OCI-LY7 (cell line): Measurements from ENCODE around the gene MRPS33. TPM values are rescaled to one million over a fixed set of nuclear protein-coding genes. Genes with fewer than 3 reads are reported as not detected.

Source experiments
- BruUV-seq: library from RNA; stranded (reverse); fragments of 400-500 nt; replicated peaks from 2 replicates; lab custom pipeline; 2021; lab: Mats Ljungman, UMichigan
- CTCF ChIA-PET: fragments of 300-600 bp; sonication (Branson Sonifier 250); formaldehyde crosslinking; loops from one replicate; lab custom pipeline; 2022; ENCODE audit warnings: antibody characterized with exemption; ENCODE audit not compliant: unreplicated experiment; lab: Charles Lee
- POLR2A ChIA-PET: fragments of 300-600 bp; sonication (Branson Sonifier 250); formaldehyde crosslinking; loops from one replicate; lab custom pipeline; 2022; ENCODE audit warnings: antibody characterized with exemption; lab: Charles Lee
- DNase-seq: peaks from one replicate; pipeline ENCODE4 v3.0.0-alpha.2; 2015; ENCODE audit warnings: low spot score
- H2AFZ ChIP-seq: fragments of 200-600 bp; sonication (generic), shearing (Covaris generic); 2 replicates; pipeline ENCODE4 v1.6.1; 2014; ENCODE audit warnings: mild to moderate bottlenecking, antibody characterized with exemption, low read length, moderate library complexity
- H3K27ac ChIP-seq: fragments of 200-600 bp; sonication (generic); 2 replicates; pipeline ENCODE4 v1.5.1; 2014; ENCODE audit warnings: mixed run types, low read depth, mild to moderate bottlenecking, moderate library complexity, low read length, inconsistent platforms; ENCODE audit not compliant: poor library complexity, severe bottlenecking
- H3K36me3 ChIP-seq: fragments of 200-600 bp; sonication (generic); 2 replicates; pipeline ENCODE4 v1.6.1; 2014; ENCODE audit warnings: mild to moderate bottlenecking, antibody characterized with exemption, low read length, moderate library complexity, mixed read lengths; ENCODE audit not compliant: insufficient read depth
- H3K4me1 ChIP-seq: fragments of 200-600 bp; sonication (generic); 2 replicates; pipeline ENCODE4 v1.5.1; 2014; ENCODE audit warnings: mild to moderate bottlenecking, low read length; ENCODE audit not compliant: insufficient read depth, poor library complexity, severe bottlenecking
- H3K4me2 ChIP-seq: fragments of 200-600 bp; sonication (generic); 2 replicates; pipeline ENCODE4 v1.6.1; 2014; ENCODE audit warnings: mild to moderate bottlenecking, low read length
- H3K4me3 ChIP-seq: fragments of 200-600 bp; sonication (generic); 2 replicates; pipeline ENCODE4 v1.5.1; 2014; ENCODE audit warnings: mild to moderate bottlenecking, low read depth, low read length; ENCODE audit not compliant: poor library complexity, severe bottlenecking
- H3K79me2 ChIP-seq: fragments of 200-600 bp; sonication (generic); 2 replicates; pipeline ENCODE4 v1.6.1; 2016; ENCODE audit warnings: low read depth, mild to moderate bottlenecking, low read length, moderate library complexity, mixed read lengths; ENCODE audit not compliant: insufficient read depth
- H3K9me2 ChIP-seq: fragments of 200-600 bp; sonication (generic); 2 replicates; pipeline ENCODE4 v1.6.1; 2016; ENCODE audit warnings: mild to moderate bottlenecking, low read length, mixed read lengths; ENCODE audit not compliant: insufficient read depth
- H3K9me3 ChIP-seq: fragments of 200-600 bp; sonication (generic); 2 replicates; pipeline ENCODE4 v1.6.1; 2014; ENCODE audit warnings: mild to moderate bottlenecking, mixed run types, low read length, mixed read lengths
- H4K20me1 ChIP-seq: fragments of 200-600 bp; sonication (generic); 2 replicates; pipeline ENCODE4 v1.6.1; 2014; ENCODE audit warnings: mild to moderate bottlenecking, antibody characterized with exemption, low read length, moderate library complexity, mixed read lengths; ENCODE audit not compliant: insufficient read depth
- CTCF ChIP-seq: fragments of 200-600 bp; sonication (generic); conservative IDR thresholded peaks from 2 replicates; pipeline ENCODE4 v1.5.1; 2014; ENCODE audit warnings: mild to moderate bottlenecking, antibody characterized with exemption, low read length, moderate library complexity, mixed read lengths
- EZH2phosphoT487 ChIP-seq: fragments of 200-600 bp; sonication (generic); IDR thresholded peaks from 2 replicates; pipeline ENCODE4 v1.6.1; 2018; ENCODE audit warnings: low read depth, borderline replicate concordance, mild to moderate bottlenecking, mixed run types, antibody characterized with exemption, low read length, moderate library complexity, mixed read lengths
- intact Hi-C: fragments of 100-400 bp; cut with micrococcal nuclease; formaldehyde crosslinking; loops from one replicate; pipeline ENCODE4 v1.10.0; 2022; ENCODE audit not compliant: unreplicated experiment
- total RNA-seq, 2 experiments: library from RNA; depleted of rRNA in 1 of 2; stranded (reverse); fragments of >200 nt in 1 of 2; shearing (Covaris generic) in 1 of 2; gene quantifications; 2 replicates each; pipeline ENCODE4 v1.2.3, GENCODE V29; 2014 to 2022

The MRPS33 gene
- total RNA-seq, 2 experiments from 2014 or later, result 21.1 to 71.9 TPM

- ChIA-PET CTCF (no interaction called here), POLR2A (no interaction called here)
- Histone ChIP-seq H3K4me2 (no peak overlapping the region), H3K27ac (no peak overlapping the region), H3K9me3 (no peaks in the 10 kb centered on the region), H3K4me3 (no peak overlapping the region), H3K79me2 (no peaks in the 10 kb centered on the region), H3K4me1 (no peaks in the 10 kb centered on the region), H3K9me2 (no peaks in the 10 kb centered on the region), H2AFZ (no peak overlapping the region), H4K20me1 (no peaks in the 10 kb centered on the region), H3K36me3 (no peaks in the 10 kb centered on the region)
- no TSS peak for BruUV-seq
- no peak for DNase-seq
- intact Hi-C loops, result no loop called here
- TF ChIP-seq CTCF (no peak), EZH2phosphoT487 (no peak)
Measured at GRCh38 chr7:140977741-140978140, 37.0 kb downstream of the MRPS33 start.

- CTCF ChIA-PET, result no interaction called here
- H3K79me2 ChIP-seq, result no peaks in the 10 kb centered on the region
- TF ChIP-seq EZH2phosphoT487 (no peak), CTCF (no peak)
- intact Hi-C loops, result no loop called here
- no peak overlapping the region for H3K4me3 ChIP-seq
- POLR2A ChIA-PET, result interaction anchor here (0.6 kb wide), 1 partner anchor 169 kb away, joined by 3 read pairs; no protein-coding TSS in a partner anchor
- no peaks in the 10 kb centered on the region for H3K36me3 ChIP-seq
- H4K20me1 ChIP-seq, result no peaks in the 10 kb centered on the region
- no peaks in the 10 kb centered on the region for H3K9me3 ChIP-seq
- H3K4me2 ChIP-seq, result no peak overlapping the region
- no peaks in the 10 kb centered on the region for H3K4me1 ChIP-seq
- no peak overlapping the region for H3K27ac ChIP-seq
- DNase-seq, result no peak
- no TSS peak for BruUV-seq
- no peaks in the 10 kb centered on the region for H3K9me2 ChIP-seq
- H2AFZ ChIP-seq, result no peak overlapping the region
Measured at GRCh38 chr7:140972876-140973829, 41.6 kb downstream of the MRPS33 start.

- Histone ChIP-seq H3K36me3 (no peaks in the 10 kb centered on the region), H4K20me1 (no peaks in the 10 kb centered on the region), H3K79me2 (no peaks in the 10 kb centered on the region), H3K4me1 (no peaks in the 10 kb centered on the region), H2AFZ (no peak overlapping the region), H3K4me3 (no peak overlapping the region), H3K4me2 (no peak overlapping the region), H3K9me2 (no peaks in the 10 kb centered on the region), H3K9me3 (no peaks in the 10 kb centered on the region), H3K27ac (no peak overlapping the region)
- no peak for DNase-seq
- TF ChIP-seq EZH2phosphoT487 (no peak), CTCF (no peak)
- intact Hi-C loops, result no loop called here
- CTCF ChIA-PET, result no interaction called here
- POLR2A ChIA-PET, result no interaction called here
- BruUV-seq, result no TSS peak
Measured at GRCh38 chr7:140972344-140972743, 42.4 kb downstream of the MRPS33 start.
